IPS-18c (cell line): ENCODE data around the gene DNAJC18.
"Not testable (repeated sequence)": the region's sequence is repeated elsewhere in the genome, so short reads cannot be mapped to it uniquely, and the experiment has no call there.

Experiments
- H3K4me3 ChIP-seq: 2 replicates; pipeline ENCODE4 v1.7.0; 2013; ENCODE audit warnings: low read depth, mild to moderate bottlenecking, low read length, moderate library complexity; ENCODE audit not compliant: insufficient read depth
- H3K9me3 ChIP-seq: one replicate; pipeline ENCODE4 v1.6.1; 2013; ENCODE audit warnings: mild to moderate bottlenecking, low read length, moderate library complexity; ENCODE audit not compliant: control insufficient read depth, insufficient read depth

DNAJC18 gene

GRCh38 chr5:139415221-139415861 lies 24.0 kb downstream of the DNAJC18 start:
- Histone ChIP-seq H3K4me3 (no peak overlapping the region), H3K9me3 (no peaks in the 10 kb centered on the region)

GRCh38 chr5:139414581-139415130 lies 24.7 kb downstream of the DNAJC18 start:
- H3K4me3 ChIP-seq = no peak overlapping the region
- H3K9me3 ChIP-seq = no peaks in the 10 kb centered on the region

- Histone ChIP-seq H3K4me3 (no peak overlapping the region), H3K9me3 (no peaks in the 10 kb centered on the region)
These were observed 25.4 kb downstream of the DNAJC18 start for GRCh38 chr5:139413963-139414362.

GRCh38 chr5:139413153-139413552 lies 26.2 kb downstream of the DNAJC18 start:
- Histone ChIP-seq H3K4me3 (no peak overlapping the region), H3K9me3 (no peaks in the 10 kb centered on the region)

GRCh38 chr5:139410993-139411828 lies 28.1 kb downstream of the DNAJC18 start:
- no peak overlapping the region for H3K4me3 ChIP-seq
- H3K9me3 ChIP-seq = no peaks in the 10 kb centered on the region

GRCh38 chr5:139410121-139410992 lies 29.0 kb downstream of the DNAJC18 start:
- Histone ChIP-seq H3K9me3 (no peaks in the 10 kb centered on the region), H3K4me3 (no peak overlapping the region)

- not testable (repeated sequence) for H3K9me3 ChIP-seq, H3K4me3 ChIP-seq
These were observed 30.2 kb downstream of the DNAJC18 start for GRCh38 chr5:139409116-139409515.

GRCh38 chr5:139408191-139408590 lies 31.1 kb downstream of the DNAJC18 start:
- H3K9me3 ChIP-seq = no peaks in the 10 kb centered on the region
- no peak overlapping the region for H3K4me3 ChIP-seq

- no peak overlapping the region for H3K4me3 ChIP-seq
- H3K9me3 ChIP-seq = no peaks in the 10 kb centered on the region
These were observed 31.8 kb downstream of the DNAJC18 start for GRCh38 chr5:139407517-139407916.

GRCh38 chr5:139406963-139407362 lies 32.4 kb downstream of the DNAJC18 start:
- H3K4me3 ChIP-seq = no peak overlapping the region
- no peaks in the 10 kb centered on the region for H3K9me3 ChIP-seq

- Histone ChIP-seq H3K9me3 (no peaks in the 10 kb centered on the region), H3K4me3 (peak overlapping the region; percentile 91)
These were observed 34.9 kb downstream of the DNAJC18 start for GRCh38 chr5:139404484-139404840.

- peak within 1 kb of the TSS; percentile 91 for H3K4me3 ChIP-seq
- no peaks in the 10 kb centered on the region for H3K9me3 ChIP-seq
These were observed 35.4 kb downstream of the DNAJC18 start, which contains the start of gene SPATA24 for GRCh38 chr5:139403787-139404483. Gene SPATA24 (minus strand): TSS chr5:139404089. CDS start chr5:139404060, 29 bp downstream.

- Histone ChIP-seq H3K9me3 (no peaks in the 10 kb centered on the region), H3K4me3 (peak overlapping the region; percentile 91; the same call in 1 of the 2 replicates)
These were observed 35.9 kb downstream of the DNAJC18 start for GRCh38 chr5:139403418-139403786.

GRCh38 chr5:139402561-139403158 lies 36.7 kb downstream of the DNAJC18 start:
- Histone ChIP-seq H3K9me3 (no peaks in the 10 kb centered on the region), H3K4me3 (no peak overlapping the region)

- no peak overlapping the region for H3K4me3 ChIP-seq
- H3K9me3 ChIP-seq = no peaks in the 10 kb centered on the region
These were observed 37.8 kb downstream of the DNAJC18 start for GRCh38 chr5:139401546-139401945.

GRCh38 chr5:139399501-139400121 lies 39.7 kb downstream of the DNAJC18 start:
- Histone ChIP-seq H3K4me3 (no peak overlapping the region), H3K9me3 (no peaks in the 10 kb centered on the region)
